GM12878 (cell line): ENCODE results near the gene FBXL17. TPM values are rescaled to one million over a fixed set of nuclear protein-coding genes. Genes with fewer than 3 reads are reported as not detected.

Experiments
- ATAC-seq: fragments of 200-7000 bp; cut with Tn5 transposase; 3 replicates; pipeline ENCODE4 v1.9.1; 2020; ENCODE audit warnings: mild to moderate bottlenecking, moderate library complexity
- BruUV-seq: library from RNA; stranded (reverse); fragments of 400-500 nt; replicated peaks from 2 replicates; lab custom pipeline; 2021; lab: Mats Ljungman, UMichigan
- CTCF ChIA-PET: fragments of 300-600 bp; sonication (Branson Sonifier 250); formaldehyde crosslinking; extraction: SDS; loops from one replicate; lab custom pipeline; 2021; ENCODE audit warnings: inconsistent platforms; lab: Yijun Ruan, JAX
- POLR2A ChIA-PET: fragments of 350-600 bp; formaldehyde crosslinking; extraction: SDS; loops from one replicate; lab custom pipeline; 2021; ENCODE audit warnings: inconsistent platforms; lab: Charles Lee
- RAD21 ChIA-PET: fragments of 300-600 bp; sonication (Branson Sonifier 250); formaldehyde crosslinking; loops from one replicate; lab custom pipeline; 2023; ENCODE audit warnings: antibody characterized with exemption; ENCODE audit not compliant: unreplicated experiment; lab: Charles Lee
- SMC1A ChIA-PET: fragments of 300-600 bp; sonication (Branson Sonifier 250); formaldehyde crosslinking; loops from one replicate; lab custom pipeline; 2023; ENCODE audit not compliant: unreplicated experiment, uncharacterized antibody; lab: Charles Lee
- DNase-seq: peaks from one replicate; pipeline ENCODE4 v3.0.0-alpha.2; 2011; ENCODE audit warnings: low read depth, low spot score
- FAIRE-seq: peaks from 3 replicates; lab custom pipeline; 2011; peaks lifted over from hg19 to GRCh38; lab: Jason Lieb, UNC
- H2AFZ ChIP-seq: 2 replicates; pipeline ENCODE4 v1.6.0; 2011; ENCODE audit warnings: low read depth, low read length, control low read depth; ENCODE audit not compliant: control insufficient read depth
- H3K27ac ChIP-seq: 2 replicates; pipeline ENCODE4 v1.5.1; 2011; ENCODE audit warnings: control low read depth; ENCODE audit not compliant: control insufficient read depth, insufficient read depth
- H3K27me3 ChIP-seq, 2 experiments: replicated peaks in 1 of 2; 2 replicates each; pipeline versions ENCODE4 v1.6.0 to v1.6.1; 2011; ENCODE audit warnings: low read length in 1 of 2; ENCODE audit not compliant: control insufficient read depth in 2 of 2, insufficient read depth in 2 of 2
- H3K36me3 ChIP-seq, 2 experiments: 2 replicates each; pipeline ENCODE4 v1.5.1; 2011; ENCODE audit warnings: low read length in 1 of 2; ENCODE audit not compliant: control insufficient read depth in 2 of 2, insufficient read depth in 2 of 2
- H3K4me1 ChIP-seq: 2 replicates; pipeline ENCODE4 v1.6.1; 2011; ENCODE audit warnings: mild to moderate bottlenecking, low read length, moderate library complexity, mixed read lengths; ENCODE audit not compliant: control insufficient read depth, insufficient read depth
- H3K4me2 ChIP-seq: 2 replicates; pipeline ENCODE4 v1.6.0; 2011; ENCODE audit warnings: control low read depth; ENCODE audit not compliant: control insufficient read depth, insufficient read depth
- H3K4me3 ChIP-seq: fragments of 200-600 bp; sonication (generic); 2 replicates; pipeline ENCODE4 v1.5.1; 2016
- H3K79me2 ChIP-seq: 2 replicates; pipeline ENCODE4 v1.6.0; 2011; ENCODE audit warnings: low read length; ENCODE audit not compliant: control insufficient read depth, insufficient read depth
- H3K9ac ChIP-seq: 2 replicates; pipeline ENCODE4 v1.8.0; 2011; ENCODE audit warnings: low read length, control low read depth, mixed read lengths; ENCODE audit not compliant: control insufficient read depth, insufficient read depth
- H3K9me3 ChIP-seq: replicated peaks from 3 replicates; pipeline ENCODE4 v1.5.1; 2011; ENCODE audit warnings: mild to moderate bottlenecking, low read length; ENCODE audit not compliant: control insufficient read depth, insufficient read depth
- H4K20me1 ChIP-seq: 2 replicates; pipeline ENCODE4 v1.6.0; 2011; ENCODE audit not compliant: control insufficient read depth, insufficient read depth
- BMI1 ChIP-seq: fragments of 450-650 bp; IDR thresholded peaks from 2 replicates; pipeline ENCODE4 v1.6.1; 2016; ENCODE audit warnings: mild to moderate bottlenecking, moderate library complexity, borderline replicate concordance
- CEBPB ChIP-seq, 2 experiments: fragments of 150-350 bp in 1 of 2; IDR thresholded peaks; 2 replicates each; pipeline ENCODE4 v1.6.1; 2012 to 2014; ENCODE audit warnings: low read depth in 2 of 2, low read length in 2 of 2, borderline replicate concordance in 1 of 2, inconsistent platforms in 1 of 2
- EED ChIP-seq: sonication (generic); IDR thresholded peaks from 2 replicates; pipeline ENCODE4 v1.6.1; 2016; ENCODE audit warnings: antibody characterized with exemption, low read depth
- NBN ChIP-seq: fragments of 450-650 bp; IDR thresholded peaks from 2 replicates; pipeline ENCODE4 v1.6.1; 2016
- NFYA ChIP-seq: IDR thresholded peaks from 2 replicates; pipeline ENCODE4 v1.6.1; 2011; ENCODE audit warnings: low read depth, mild to moderate bottlenecking, low read length, improper control_type of control experiment, borderline replicate concordance
- PML ChIP-seq: IDR thresholded peaks from 2 replicates; pipeline ENCODE4 v1.6.1; 2012; ENCODE audit warnings: low read length, inconsistent platforms
- RAD21 ChIP-seq: IDR thresholded peaks from 2 replicates; pipeline ENCODE4 v1.6.1; 2011; ENCODE audit warnings: mild to moderate bottlenecking, low read depth, low read length, moderate library complexity; ENCODE audit not compliant: insufficient read depth
- RELA ChIP-seq: fragments of 450-650 bp; IDR thresholded peaks from 2 replicates; pipeline ENCODE4 v1.8.0; 2014; ENCODE audit warnings: borderline replicate concordance; ENCODE audit not compliant: partially characterized antibody
- STAT1 ChIP-seq: fragments of 450-650 bp; conservative IDR thresholded peaks from 2 replicates; pipeline ENCODE4 v1.6.1; 2014; ENCODE audit warnings: antibody characterized with exemption, mild to moderate bottlenecking
- SUPT20H ChIP-seq: IDR thresholded peaks from 2 replicates; pipeline ENCODE4 v1.6.1; 2011; ENCODE audit warnings: low read depth, mild to moderate bottlenecking, low read length, moderate library complexity, borderline replicate concordance; ENCODE audit not compliant: control insufficient read depth
- YY1 ChIP-seq: IDR thresholded peaks from 2 replicates; pipeline ENCODE4 v1.6.1; 2011; ENCODE audit warnings: low read depth, mild to moderate bottlenecking, low read length
- ZNF274 ChIP-seq: IDR thresholded peaks from one replicate; pipeline ENCODE4 v1.8.0; 2011; ENCODE audit not compliant: insufficient read length, insufficient read depth
- WGBS: methylation state at CpG from one replicate; pipeline ENCODE4 v1.1.6; 2016; ENCODE audit warnings: low lambda C conversion rate; ENCODE audit not compliant: insufficient replicate concordance, insufficient coverage; ENCODE audit errors: missing lambda C conversion rate; 5-methylcytosine and 5-hydroxymethylcytosine counted together
- in situ Hi-C: fragments of 300-500 bp; cut with MboI; formaldehyde crosslinking; loops from 9 replicates; pipeline ENCODE4 v1.14.3; 2018; ENCODE audit warnings: mixed read lengths
- intact Hi-C: fragments of 100-400 bp; cut with micrococcal nuclease; formaldehyde crosslinking; loops from one replicate; pipeline ENCODE4 v1.14.2; 2022; ENCODE audit not compliant: unreplicated experiment
- polyA plus RNA-seq, 11 experiments: library from polyadenylated mRNA; depleted of rRNA in 4 of 11; unstranded in 6 of 11; stranded (reverse) in 5 of 11; fragments of >200 nt; fragmentation: Nextera tagmentation in 4 of 11; fragmentation: Illumina TruSeq in 1 of 11; extraction: Ambion mirVana in 4 of 11; extraction: Trizol in 1 of 11; gene quantifications; 1 replicate in 1 of 11; 2 replicates in 10 of 11; pipeline versions ENCODE4 v1.2.1 to v1.2.3, GENCODE V29; 2011 to 2016; ENCODE audit warnings: inconsistent platforms in 2 of 11, missing spikeins in 2 of 11, low read depth in 1 of 11
- total RNA-seq, 4 experiments: library from RNA; depleted of rRNA in 3 of 4; stranded (reverse); fragments of >200 nt in 3 of 4; fragmentation: Illumina TruSeq in 1 of 4; extraction: Trizol in 1 of 4; gene quantifications; 2 replicates each; pipeline versions ENCODE4 v1.2.1 to v1.2.3, GENCODE V29; 2013 to 2021
- TF ChIP-seq, protein P1 (sequence below): fragments of 450-650 bp; IDR thresholded peaks from 2 replicates; pipeline ENCODE4 v1.6.1; 2018; ENCODE audit warnings: mild to moderate bottlenecking, low read depth, moderate library complexity; ENCODE audit not compliant: partially characterized antibody
- TF ChIP-seq, protein P2 (sequence below): IDR thresholded peaks from 2 replicates; pipeline ENCODE4 v1.6.1; 2011; ENCODE audit warnings: low read depth, mild to moderate bottlenecking, low read length, moderate library complexity, borderline replicate concordance; ENCODE audit errors: extremely low read depth

Gene FBXL17
- total and polyA plus RNA-seq, 10 of the 15 experiments (the other 5 are each of a cell fraction or from before 2014, with no cell fraction given): 0.88 to 9.0 (median 4.4) TPM

GRCh38 chr5:108174286-108174685, 207.6 kb downstream of the FBXL17 start (continued):
- TF ChIP-seq BMI1 (no peak), SUPT20H (no peak), RAD21 (no peak), YY1 (no peak)
- TF ChIP-seq, protein P1, sequence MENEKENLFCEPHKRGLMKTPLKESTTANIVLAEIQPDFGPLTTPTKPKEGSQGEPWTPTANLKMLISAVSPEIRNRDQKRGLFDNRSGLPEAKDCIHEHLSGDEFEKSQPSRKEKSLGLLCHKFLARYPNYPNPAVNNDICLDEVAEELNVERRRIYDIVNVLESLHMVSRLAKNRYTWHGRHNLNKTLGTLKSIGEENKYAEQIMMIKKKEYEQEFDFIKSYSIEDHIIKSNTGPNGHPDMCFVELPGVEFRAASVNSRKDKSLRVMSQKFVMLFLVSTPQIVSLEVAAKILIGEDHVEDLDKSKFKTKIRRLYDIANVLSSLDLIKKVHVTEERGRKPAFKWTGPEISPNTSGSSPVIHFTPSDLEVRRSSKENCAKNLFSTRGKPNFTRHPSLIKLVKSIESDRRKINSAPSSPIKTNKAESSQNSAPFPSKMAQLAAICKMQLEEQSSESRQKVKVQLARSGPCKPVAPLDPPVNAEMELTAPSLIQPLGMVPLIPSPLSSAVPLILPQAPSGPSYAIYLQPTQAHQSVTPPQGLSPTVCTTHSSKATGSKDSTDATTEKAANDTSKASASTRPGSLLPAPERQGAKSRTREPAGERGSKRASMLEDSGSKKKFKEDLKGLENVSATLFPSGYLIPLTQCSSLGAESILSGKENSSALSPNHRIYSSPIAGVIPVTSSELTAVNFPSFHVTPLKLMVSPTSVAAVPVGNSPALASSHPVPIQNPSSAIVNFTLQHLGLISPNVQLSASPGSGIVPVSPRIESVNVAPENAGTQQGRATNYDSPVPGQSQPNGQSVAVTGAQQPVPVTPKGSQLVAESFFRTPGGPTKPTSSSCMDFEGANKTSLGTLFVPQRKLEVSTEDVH: no peak
- TF ChIP-seq, protein P2, sequence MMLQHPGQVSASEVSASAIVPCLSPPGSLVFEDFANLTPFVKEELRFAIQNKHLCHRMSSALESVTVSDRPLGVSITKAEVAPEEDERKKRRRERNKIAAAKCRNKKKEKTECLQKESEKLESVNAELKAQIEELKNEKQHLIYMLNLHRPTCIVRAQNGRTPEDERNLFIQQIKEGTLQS: no peak

GRCh38 chr5:108171759-108172158, 210.1 kb downstream of the FBXL17 start:
- CTCF ChIA-PET: no interaction called here
- no peak overlapping the region for H3K4me3 ChIP-seq
- POLR2A ChIA-PET: no interaction called here
- no TSS peak for BruUV-seq
- H3K4me2 ChIP-seq: no peak overlapping the region
- no peak overlapping the region for H3K9ac ChIP-seq
- in situ Hi-C loops (no loop called here), intact Hi-C loops (no loop called here)
- RAD21 ChIA-PET: no interaction called here
- ATAC-seq: no peak
- H3K27me3 ChIP-seq: no peaks in the 10 kb centered on the region
- TF ChIP-seq RELA: no peak
- TF ChIP-seq NFYA: no peak
- no peak for TF ChIP-seq NBN
- TF ChIP-seq STAT1: no peak
- no peak for TF ChIP-seq PML
- no peak for TF ChIP-seq CEBPB (IDR thresholded peaks at IDR 0.05; ENCODE audit: borderline replicate concordance in 1 of 2, low read depth in 2 of 2, low read length in 2 of 2)
- TF ChIP-seq ZNF274: no peak
- TF ChIP-seq EED: no peak
- SMC1A ChIA-PET: no interaction called here
- H3K79me2 ChIP-seq: no peaks in the 10 kb centered on the region
- no peak overlapping the region for H3K27ac ChIP-seq
- no peaks in the 10 kb centered on the region for H3K9me3 ChIP-seq
- H3K4me1 ChIP-seq: no peaks in the 10 kb centered on the region
- no peak for FAIRE-seq
- no peaks in the 10 kb centered on the region for H3K36me3 ChIP-seq
- no peaks in the 10 kb centered on the region for H4K20me1 ChIP-seq
- no peak for DNase-seq
- 98% methylated on average over 6 of the region's 6 CpGs for WGBS
- H2AFZ ChIP-seq: no peak overlapping the region
